ENCODE data around the gene DDC.

Gene DDC

GRCh38 chr7:50589364-50589763 lies 24.2 kb upstream of the DDC start:
- no peak for ATAC-seq
- TF ChIP-seq POU6F1 (CRISPR knock-in tag; IDR thresholded peaks at IDR 0.05; ENCODE audit: borderline replicate concordance, low read depth) (no peak), ZNF8 (CRISPR knock-in tag; IDR thresholded peaks at IDR 0.05) (no peak), TCF4 (CRISPR knock-in tag; IDR thresholded peaks at IDR 0.05; ENCODE audit: borderline replicate concordance) (no peak)

- TF ChIP-seq SNAI2 (CRISPR knock-in tag; IDR thresholded peaks at IDR 0.05) (no peak), GLIS3 (CRISPR knock-in tag; IDR thresholded peaks at IDR 0.05) (no peak), TOX (CRISPR knock-in tag; IDR thresholded peaks at IDR 0.05; ENCODE audit: borderline replicate concordance) (no peak), CSRNP3 (CRISPR knock-in tag; IDR thresholded peaks at IDR 0.05) (no peak), ZFP3 (CRISPR knock-in tag; IDR thresholded peaks at IDR 0.05) (no peak), ARNTL (CRISPR knock-in tag; IDR thresholded peaks at IDR 0.05; ENCODE audit: borderline replicate concordance, low read depth) (no peak), CREB5 (CRISPR knock-in tag; IDR thresholded peaks at IDR 0.05; ENCODE audit: low read depth) (no peak), POU6F1 (CRISPR knock-in tag; IDR thresholded peaks at IDR 0.05; ENCODE audit: borderline replicate concordance, low read depth) (no peak), ESRRG (CRISPR knock-in tag; IDR thresholded peaks at IDR 0.05) (no peak), PPARA (CRISPR knock-in tag; IDR thresholded peaks at IDR 0.05; ENCODE audit: borderline replicate concordance) (no peak), TCF4 (CRISPR knock-in tag; IDR thresholded peaks at IDR 0.05; ENCODE audit: borderline replicate concordance) (no peak)
- peak; percentile 58 for ATAC-seq
Observed at GRCh38 chr7:50588937-50589336, 23.7 kb upstream of the DDC start.

- ATAC-seq, result no peak
Observed at GRCh38 chr7:50587737-50588136, 22.5 kb upstream of the DDC start.

More at GRCh38 chr7:50587737-50588136, 22.5 kb upstream of the DDC start:
- TF ChIP-seq SNAI2 (CRISPR knock-in tag; IDR thresholded peaks at IDR 0.05) (no peak), ESRRG (CRISPR knock-in tag; IDR thresholded peaks at IDR 0.05) (no peak), GLIS3 (CRISPR knock-in tag; IDR thresholded peaks at IDR 0.05) (no peak), PPARA (CRISPR knock-in tag; IDR thresholded peaks at IDR 0.05; ENCODE audit: borderline replicate concordance) (no peak), CSDC2 (CRISPR knock-in tag; IDR thresholded peaks at IDR 0.05) (no peak), ISL1 (CRISPR knock-in tag; IDR thresholded peaks at IDR 0.05) (no peak), ZFP30 (CRISPR knock-in tag; IDR thresholded peaks at IDR 0.05) (no peak), OSR1 (CRISPR knock-in tag; IDR thresholded peaks at IDR 0.05) (no peak), TOX (CRISPR knock-in tag; IDR thresholded peaks at IDR 0.05; ENCODE audit: borderline replicate concordance) (no peak), CREB5 (CRISPR knock-in tag; IDR thresholded peaks at IDR 0.05; ENCODE audit: low read depth) (no peak), BACH2 (CRISPR knock-in tag; IDR thresholded peaks at IDR 0.05; ENCODE audit: borderline replicate concordance) (no peak), ZFP3 (CRISPR knock-in tag; IDR thresholded peaks at IDR 0.05) (no peak), POU6F1 (CRISPR knock-in tag; IDR thresholded peaks at IDR 0.05; ENCODE audit: borderline replicate concordance, low read depth) (no peak), ZNF70 (CRISPR knock-in tag; IDR thresholded peaks at IDR 0.05) (no peak), ZC3H10 (CRISPR knock-in tag; IDR thresholded peaks at IDR 0.05) (no peak), ZNF565 (CRISPR knock-in tag; conservative IDR thresholded peaks at IDR 0.05; ENCODE audit: low read depth) (no peak), PATZ1 (CRISPR knock-in tag; IDR thresholded peaks at IDR 0.05; ENCODE audit: borderline replicate concordance) (no peak), ZNF8 (CRISPR knock-in tag; IDR thresholded peaks at IDR 0.05) (no peak), TCF4 (CRISPR knock-in tag; IDR thresholded peaks at IDR 0.05; ENCODE audit: borderline replicate concordance) (no peak), CSRNP3 (CRISPR knock-in tag; IDR thresholded peaks at IDR 0.05) (no peak)
